ENCODE data around the gene NKX1-2.

NKX1-2 gene

GRCh38 chr10:124494046-124494807 is 44.4 kb upstream of the NKX1-2 start:
- no peaks in the 10 kb centered on the region for H3K9me3 ChIP-seq (ENCODE audit: insufficient read depth, low read length)
- no peak for DNase-seq (ENCODE audit: low read depth, low spot score)
- H3K27me3 ChIP-seq (ENCODE audit: insufficient read depth, insufficient read length), result no peaks in the 10 kb centered on the region
- H3K4me1 ChIP-seq (ENCODE audit: insufficient read depth, insufficient read length), result peaks cover 9% of the 10 kb centered on the region
- no peak overlapping the region for H3K4me3 ChIP-seq (ENCODE audit: insufficient read length, low read depth)
- no peak overlapping the region for H3K9ac ChIP-seq (ENCODE audit: insufficient read length, low read depth)
- TF ChIP-seq YY1 (IDR thresholded peaks at IDR 0.05; ENCODE audit: insufficient read depth, insufficient read length) (no peak), SUZ12 (IDR thresholded peaks at IDR 0.05; ENCODE audit: extremely low read depth, insufficient read depth, insufficient read length) (no peak), ZNF274 (IDR thresholded peaks at IDR 0.05; ENCODE audit: low read depth, low read length) (no peak)
- H3K36me3 ChIP-seq (ENCODE audit: insufficient read depth, insufficient read length, low read length), result peaks cover 9% of the 10 kb centered on the region

GRCh38 chr10:124493214-124493882 is 43.5 kb upstream of the NKX1-2 start:
- H3K36me3 ChIP-seq (ENCODE audit: insufficient read depth, insufficient read length, low read length), result peaks cover 10% of the 10 kb centered on the region
- peaks cover 9% of the 10 kb centered on the region for H3K4me1 ChIP-seq (ENCODE audit: insufficient read depth, insufficient read length)
- DNase-seq (ENCODE audit: low read depth, low spot score), result no peak
- no peak for TF ChIP-seq YY1 (IDR thresholded peaks at IDR 0.05; ENCODE audit: insufficient read depth, insufficient read length)
- no peak for TF ChIP-seq ZNF274 (IDR thresholded peaks at IDR 0.05; ENCODE audit: low read depth, low read length)
- TF ChIP-seq SUZ12 (IDR thresholded peaks at IDR 0.05; ENCODE audit: extremely low read depth, insufficient read depth, insufficient read length), result no peak
- peak overlapping the region; percentile 8 for H3K9ac ChIP-seq (ENCODE audit: insufficient read length, low read depth)
- H3K27me3 ChIP-seq (ENCODE audit: insufficient read depth, insufficient read length), result no peaks in the 10 kb centered on the region
- H3K4me3 ChIP-seq (ENCODE audit: insufficient read length, low read depth), result no peak overlapping the region
- no peaks in the 10 kb centered on the region for H3K9me3 ChIP-seq (ENCODE audit: insufficient read depth, low read length)

GRCh38 chr10:124492266-124492665 is 42.4 kb upstream of the NKX1-2 start:
- peaks cover 12% of the 10 kb centered on the region for H3K36me3 ChIP-seq (ENCODE audit: insufficient read depth, insufficient read length, low read length)
- no peaks in the 10 kb centered on the region for H3K27me3 ChIP-seq (ENCODE audit: insufficient read depth, insufficient read length)
- H3K4me1 ChIP-seq (ENCODE audit: insufficient read depth, insufficient read length), result peaks cover 5% of the 10 kb centered on the region
- no peak for DNase-seq (ENCODE audit: low read depth, low spot score)
- H3K9ac ChIP-seq (ENCODE audit: insufficient read length, low read depth), result no peak overlapping the region
- no peak overlapping the region for H3K4me3 ChIP-seq (ENCODE audit: insufficient read length, low read depth)
- H3K9me3 ChIP-seq (ENCODE audit: insufficient read depth, low read length), result no peaks in the 10 kb centered on the region
- no peak for TF ChIP-seq ZNF274 (IDR thresholded peaks at IDR 0.05; ENCODE audit: low read depth, low read length)
- TF ChIP-seq SUZ12 (IDR thresholded peaks at IDR 0.05; ENCODE audit: extremely low read depth, insufficient read depth, insufficient read length), result no peak
- TF ChIP-seq YY1 (IDR thresholded peaks at IDR 0.05; ENCODE audit: insufficient read depth, insufficient read length), result no peak

GRCh38 chr10:124491105-124491504 is 41.3 kb upstream of the NKX1-2 start:
- TF ChIP-seq YY1 (IDR thresholded peaks at IDR 0.05; ENCODE audit: insufficient read depth, insufficient read length) (no peak), ZNF274 (IDR thresholded peaks at IDR 0.05; ENCODE audit: low read depth, low read length) (no peak), SUZ12 (IDR thresholded peaks at IDR 0.05; ENCODE audit: extremely low read depth, insufficient read depth, insufficient read length) (no peak)
- Histone ChIP-seq H3K4me3 (ENCODE audit: insufficient read length, low read depth) (no peak overlapping the region), H3K4me1 (ENCODE audit: insufficient read depth, insufficient read length) (peaks cover 2% of the 10 kb centered on the region), H3K27me3 (ENCODE audit: insufficient read depth, insufficient read length) (no peaks in the 10 kb centered on the region), H3K9ac (ENCODE audit: insufficient read length, low read depth) (no peak overlapping the region), H3K9me3 (ENCODE audit: insufficient read depth, low read length) (peaks cover 11% of the 10 kb centered on the region; the same call in 1 of the 2 replicates), H3K36me3 (ENCODE audit: insufficient read depth, insufficient read length, low read length) (peaks cover 12% of the 10 kb centered on the region)
- no peak for DNase-seq (ENCODE audit: low read depth, low spot score)

- H3K27me3 ChIP-seq (ENCODE audit: insufficient read depth, insufficient read length), result no peaks in the 10 kb centered on the region
- peaks cover 16% of the 10 kb centered on the region for H3K36me3 ChIP-seq (ENCODE audit: insufficient read depth, insufficient read length, low read length)
- H3K9me3 ChIP-seq (ENCODE audit: insufficient read depth, low read length), result peaks cover 14% of the 10 kb centered on the region; the same call in 1 of the 2 replicates
- TF ChIP-seq SUZ12 (IDR thresholded peaks at IDR 0.05; ENCODE audit: extremely low read depth, insufficient read depth, insufficient read length), result no peak
- no peak for TF ChIP-seq ZNF274 (IDR thresholded peaks at IDR 0.05; ENCODE audit: low read depth, low read length)
- no peak for TF ChIP-seq YY1 (IDR thresholded peaks at IDR 0.05; ENCODE audit: insufficient read depth, insufficient read length)
- H3K9ac ChIP-seq (ENCODE audit: insufficient read length, low read depth), result no peak overlapping the region
- DNase-seq (ENCODE audit: low read depth, low spot score), result no peak
- H3K4me1 ChIP-seq (ENCODE audit: insufficient read depth, insufficient read length), result peaks cover 1% of the 10 kb centered on the region
- no peak overlapping the region for H3K4me3 ChIP-seq (ENCODE audit: insufficient read length, low read depth)
These were observed 36.8 kb upstream of the NKX1-2 start for GRCh38 chr10:124486635-124487034.

- H3K9me3 ChIP-seq (ENCODE audit: insufficient read depth, low read length), result peaks cover 14% of the 10 kb centered on the region; the same call in 1 of the 2 replicates
- TF ChIP-seq SUZ12 (IDR thresholded peaks at IDR 0.05; ENCODE audit: extremely low read depth, insufficient read depth, insufficient read length) (no peak), YY1 (IDR thresholded peaks at IDR 0.05; ENCODE audit: insufficient read depth, insufficient read length) (no peak), ZNF274 (IDR thresholded peaks at IDR 0.05; ENCODE audit: low read depth, low read length) (no peak)
- DNase-seq (ENCODE audit: low read depth, low spot score), result no peak
- H3K36me3 ChIP-seq (ENCODE audit: insufficient read depth, insufficient read length, low read length), result peaks cover 8% of the 10 kb centered on the region
- H3K4me3 ChIP-seq (ENCODE audit: insufficient read length, low read depth), result no peak overlapping the region
- H3K4me1 ChIP-seq (ENCODE audit: insufficient read depth, insufficient read length), result peaks cover 6% of the 10 kb centered on the region
- H3K27me3 ChIP-seq (ENCODE audit: insufficient read depth, insufficient read length), result no peaks in the 10 kb centered on the region
- no peak overlapping the region for H3K9ac ChIP-seq (ENCODE audit: insufficient read length, low read depth)
These were observed 34.8 kb upstream of the NKX1-2 start for GRCh38 chr10:124484661-124485060.

GRCh38 chr10:124484031-124484430 is 34.2 kb upstream of the NKX1-2 start:
- H3K9ac ChIP-seq (ENCODE audit: insufficient read length, low read depth), result no peak overlapping the region
- TF ChIP-seq YY1 (IDR thresholded peaks at IDR 0.05; ENCODE audit: insufficient read depth, insufficient read length) (no peak), SUZ12 (IDR thresholded peaks at IDR 0.05; ENCODE audit: extremely low read depth, insufficient read depth, insufficient read length) (no peak), ZNF274 (IDR thresholded peaks at IDR 0.05; ENCODE audit: low read depth, low read length) (no peak)
- H3K4me1 ChIP-seq (ENCODE audit: insufficient read depth, insufficient read length), result peaks cover 10% of the 10 kb centered on the region
- H3K4me3 ChIP-seq (ENCODE audit: insufficient read length, low read depth), result no peak overlapping the region
- DNase-seq (ENCODE audit: low read depth, low spot score), result no peak
- peaks cover 8% of the 10 kb centered on the region for H3K36me3 ChIP-seq (ENCODE audit: insufficient read depth, insufficient read length, low read length)
- no peaks in the 10 kb centered on the region for H3K27me3 ChIP-seq (ENCODE audit: insufficient read depth, insufficient read length)
- peaks cover 14% of the 10 kb centered on the region; the same call in 1 of the 2 replicates for H3K9me3 ChIP-seq (ENCODE audit: insufficient read depth, low read length)
